ENCODE results near the gene NAA80.

GRCh38 chr3:50258029-50258680, 41.0 kb downstream of the NAA80 start:
- no peak for TF ChIP-seq CTCF (conservative IDR thresholded peaks at IDR 0.05; ENCODE audit: low read depth, low read length)
- no peak for TF ChIP-seq EZH2 (IDR thresholded peaks at IDR 0.05; ENCODE audit: borderline replicate concordance, low read depth, low read length, poor library complexity, severe bottlenecking)

Data from A673 (cell line).